ENCODE measurements around the gene OSCAR. TPM values are rescaled to one million over a fixed set of nuclear protein-coding genes. Genes with fewer than 3 reads are reported as not detected.

Gene OSCAR
- total RNA-seq, 1 donor from 2014 or later = 1.1 TPM

DNA sequence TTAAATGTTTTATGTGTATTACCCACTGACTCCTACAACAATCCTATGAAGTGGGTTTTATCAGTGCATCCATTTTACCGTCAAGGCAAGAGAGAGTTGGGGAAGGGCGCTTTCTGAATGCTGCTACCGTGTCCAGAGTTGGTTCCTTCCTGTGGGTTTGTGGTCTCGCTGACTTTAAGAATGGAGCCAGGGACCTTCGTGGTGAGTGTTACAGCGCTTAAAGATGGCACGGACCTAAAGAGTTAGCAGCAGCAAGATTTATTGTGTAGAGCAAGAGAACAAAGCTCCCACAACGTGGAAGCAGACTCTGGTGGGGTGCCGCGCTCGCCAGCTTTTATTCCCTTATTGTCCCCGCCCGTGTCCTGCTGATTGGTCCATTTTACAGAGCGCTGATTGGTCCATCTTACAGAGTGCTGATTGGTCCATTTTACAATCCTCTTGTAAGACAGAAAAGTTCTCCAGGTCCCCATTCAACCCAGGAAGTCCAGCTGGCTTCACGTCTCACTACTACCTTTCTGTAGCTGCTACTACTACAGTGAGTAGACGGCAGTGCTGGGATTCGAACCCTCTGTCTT lies 6.1 kb downstream of the OSCAR start:
- no peak for DNase-seq (ENCODE audit: low read depth)

GRCh38 chr19:54084410-54084809 lies 16.2 kb downstream of the OSCAR start:
- DNase-seq (ENCODE audit: low read depth) = no peak

DNA sequence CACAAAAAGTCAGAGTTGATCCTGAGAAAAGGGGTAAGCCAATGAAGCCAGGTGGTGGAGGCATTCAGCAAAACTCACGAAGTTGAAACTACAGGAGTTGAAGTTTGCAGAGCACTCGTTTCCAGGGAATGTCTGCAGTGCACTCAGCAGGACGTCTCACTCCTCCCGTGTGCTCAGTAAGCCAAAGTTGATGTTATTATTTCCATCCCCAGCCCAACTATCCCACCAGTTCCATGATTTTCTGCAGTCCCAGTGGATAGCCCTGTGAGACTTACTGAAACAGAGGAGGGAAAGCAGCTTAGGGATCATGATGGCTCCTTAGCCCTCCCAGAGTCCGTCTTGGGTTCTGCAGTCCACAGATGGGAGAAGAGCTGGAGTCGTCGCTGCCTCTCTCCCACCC lies 19.6 kb downstream of the OSCAR start, which contains the start of gene TARM1:
TSS of gene TARM1 (minus strand) at position 334 of the 400 bp plus-strand sequence. CDS start at position 309, 25 bp downstream.
- no peak for DNase-seq (ENCODE audit: low read depth)

GRCh38 chr19:54077334-54077733 lies 23.3 kb downstream of the OSCAR start:
- no peak for DNase-seq (ENCODE audit: low read depth)

DNA sequence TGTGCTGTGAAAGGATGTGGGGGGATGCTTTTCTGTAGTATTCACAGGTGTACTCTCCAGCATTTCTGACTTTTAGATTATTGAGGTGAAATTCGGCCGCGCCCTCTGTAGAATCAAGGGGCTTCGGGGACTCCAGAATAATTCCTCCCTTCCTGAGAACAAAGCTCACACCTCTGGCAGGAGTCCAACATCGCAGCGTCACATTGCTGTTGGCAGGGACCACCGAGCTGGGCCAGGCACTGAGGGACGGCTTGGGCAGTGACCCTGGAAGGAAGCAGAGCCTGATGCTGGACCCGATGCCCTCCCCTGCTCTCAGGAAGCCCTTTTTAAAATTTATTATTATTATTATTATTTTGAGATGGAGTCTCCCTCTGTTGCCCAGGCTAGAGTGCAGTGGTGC lies 25.8 kb downstream of the OSCAR start:
- DNase-seq (ENCODE audit: low read depth) = no peak

- no peak for DNase-seq (ENCODE audit: low read depth)
Observed at GRCh38 chr19:54073829-54074228, 26.8 kb downstream of the OSCAR start.

DNA sequence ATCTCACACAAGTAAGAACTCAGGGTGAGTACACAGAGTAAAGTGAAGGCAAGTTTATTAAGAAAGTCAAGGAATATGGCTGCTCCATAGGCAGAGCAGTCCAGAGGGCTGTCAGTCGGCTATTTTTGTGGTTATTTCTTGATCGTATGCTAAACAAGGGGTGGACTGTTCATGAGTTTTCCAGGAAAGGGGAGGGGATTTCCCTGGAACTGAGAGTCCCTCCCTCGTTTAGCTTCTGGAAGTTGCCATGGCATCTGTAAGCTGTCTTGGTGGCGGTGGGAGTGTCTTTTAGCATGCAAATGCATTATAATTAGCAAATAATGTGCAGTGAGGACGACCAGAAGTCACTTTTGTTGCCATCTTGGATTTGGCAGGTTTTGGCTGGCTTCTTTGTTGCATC lies 31.1 kb downstream of the OSCAR start:
- no peak for DNase-seq (ENCODE audit: low read depth)

DNA sequence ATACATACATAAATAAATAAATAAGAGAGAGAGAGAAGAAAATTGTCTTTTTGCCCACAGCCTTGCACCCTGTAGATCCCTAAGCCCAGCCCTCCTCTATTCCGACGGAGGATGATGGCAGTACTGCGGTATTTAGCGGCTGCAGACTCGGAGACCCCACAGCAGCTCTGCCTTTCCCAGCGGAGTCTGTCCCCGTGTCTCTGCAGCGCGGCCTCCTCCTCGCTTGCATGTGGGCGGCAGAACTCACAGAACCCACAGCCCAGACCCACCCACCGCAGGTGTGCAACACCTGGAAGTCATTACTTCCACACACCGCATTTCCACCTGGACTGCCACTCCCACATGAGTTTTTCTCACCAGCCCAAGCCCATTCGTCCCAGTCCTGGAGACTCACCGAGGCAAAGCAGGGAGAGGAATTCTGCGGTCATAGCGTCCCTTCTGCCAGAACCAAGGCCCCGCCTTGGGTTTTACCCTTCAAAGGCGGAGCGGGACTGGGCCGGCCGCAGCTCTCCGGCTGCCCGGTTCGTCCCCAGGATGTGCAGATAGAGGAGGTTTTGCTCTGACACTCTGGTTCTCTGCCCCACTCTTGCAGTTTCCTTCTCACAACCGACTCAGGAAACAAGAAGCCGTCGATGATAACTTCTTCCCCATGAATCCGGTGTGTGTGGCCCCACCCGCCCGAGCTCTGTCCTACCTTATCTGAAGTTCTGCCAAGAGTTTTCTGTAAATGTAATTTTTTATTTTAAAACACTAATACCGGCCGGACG lies 37.1 kb downstream of the OSCAR start, which contains the start of gene VSTM1:
TSS of gene VSTM1 (minus strand) at position 548 of the 767 bp plus-strand sequence. CDS start at position 428, 120 bp downstream.
- DNase-seq (ENCODE audit: low read depth) = no peak

- DNase-seq (ENCODE audit: low read depth) = no peak
Observed at GRCh38 chr19:54062643-54063042, 38.0 kb downstream of the OSCAR start.

- no peak for DNase-seq (ENCODE audit: low read depth)
Observed at GRCh38 chr19:54047616-54048015, 53.0 kb downstream of the OSCAR start.

- DNase-seq (ENCODE audit: low read depth) = no peak
Observed at GRCh38 chr19:54045771-54046170, 54.8 kb downstream of the OSCAR start.

Other genes with a start within 250 kb of the OSCAR start
- gene MYADM, start 232.9 kb downstream of the OSCAR start, total RNA-seq = 10.1 and 26.4 TPM in 2 replicates
- gene PRKCG, start 218.6 kb downstream of the OSCAR start, total RNA-seq = 0.15 and 1.7 TPM in 2 replicates
- not detected in 2 replicates for gene CACNG7, start 191.5 kb downstream of the OSCAR start, total RNA-seq
- 0.05 and 0.17 TPM in 2 replicates for gene CACNG8, start 137.9 kb downstream of the OSCAR start, total RNA-seq
- 0.17 and 0.55 TPM in 2 replicates for gene CACNG6, start 109.2 kb downstream of the OSCAR start, total RNA-seq
- gene VSTM1, start 36.9 kb downstream of the OSCAR start, total RNA-seq = not detected in 2 replicates
- gene TARM1, start 19.4 kb downstream of the OSCAR start, total RNA-seq = not detected in 2 replicates
- 4.3 and 8.0 TPM in 2 replicates for gene NDUFA3, start 2.1 kb upstream of the OSCAR start, total RNA-seq
- gene TFPT, start 14.9 kb upstream of the OSCAR start, total RNA-seq = 13.8 and 23.1 TPM in 2 replicates
- gene PRPF31, start 15.0 kb upstream of the OSCAR start, total RNA-seq = 70.8 and 90.6 TPM in 2 replicates
- gene CNOT3, start 37.0 kb upstream of the OSCAR start, total RNA-seq = 8.5 and 50.0 TPM in 2 replicates
- 4.0 and 7.3 TPM in 2 replicates for gene LENG1, start 58.9 kb upstream of the OSCAR start, total RNA-seq
- gene TMC4, start 72.4 kb upstream of the OSCAR start, total RNA-seq = 1.8 and 21.9 TPM in 2 replicates
- gene MBOAT7, start 88.8 kb upstream of the OSCAR start, total RNA-seq = 32.6 and 132 TPM in 2 replicates
- 82.5 and 151 TPM in 2 replicates for gene TSEN34, start 90.5 kb upstream of the OSCAR start, total RNA-seq
- gene RPS9, start 100.1 kb upstream of the OSCAR start, total RNA-seq = 1,053 and 1,700 TPM in 2 replicates
- not detected in 2 replicates for gene LILRB3, start 122.2 kb upstream of the OSCAR start, total RNA-seq
- not detected in 2 replicates for gene LILRA6, start 142.0 kb upstream of the OSCAR start, total RNA-seq
- not detected in 2 replicates for gene LILRB5, start 156.5 kb upstream of the OSCAR start, total RNA-seq
- not detected in 2 replicates for gene LILRB2, start 180.3 kb upstream of the OSCAR start, total RNA-seq
- gene LILRA5, start 212.4 kb upstream of the OSCAR start, total RNA-seq = not detected in 2 replicates
- not detected in 2 replicates for gene LILRA4, start 238.4 kb upstream of the OSCAR start, total RNA-seq

All from renal cortical epithelial cell (primary cell).